Measurements from ENCODE around the gene LBHD1.
A peak's percentile ranks its signal among the peaks of the same experiment; 100 is the strongest.
"Not testable (repeated sequence)": the region's sequence is repeated elsewhere in the genome, so short reads cannot be mapped to it uniquely, and the experiment has no call there.

The LBHD1 gene

DNA sequence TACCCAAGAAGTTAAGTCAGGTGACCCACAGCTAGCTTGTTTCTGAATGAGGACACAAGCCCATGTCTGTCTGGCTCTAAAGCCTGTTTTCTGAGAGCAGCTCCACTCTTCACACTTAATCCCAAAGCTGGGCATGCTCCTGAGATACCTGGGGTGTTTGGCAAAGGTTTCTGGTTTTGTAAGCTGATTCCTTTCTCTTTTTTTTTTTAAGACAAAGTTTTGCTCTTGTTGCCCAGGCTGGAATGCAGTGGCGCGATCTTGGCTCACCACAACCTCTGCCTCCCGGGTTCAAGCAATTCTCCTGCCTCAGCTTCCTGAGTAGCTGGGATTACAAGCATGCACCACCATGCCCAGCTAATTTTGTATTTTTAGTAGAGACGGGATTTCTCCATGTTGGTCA lies 21.6 kb upstream of the LBHD1 start:
- not testable (repeated sequence) for DNase-seq (ENCODE audit: low read depth)

DNA sequence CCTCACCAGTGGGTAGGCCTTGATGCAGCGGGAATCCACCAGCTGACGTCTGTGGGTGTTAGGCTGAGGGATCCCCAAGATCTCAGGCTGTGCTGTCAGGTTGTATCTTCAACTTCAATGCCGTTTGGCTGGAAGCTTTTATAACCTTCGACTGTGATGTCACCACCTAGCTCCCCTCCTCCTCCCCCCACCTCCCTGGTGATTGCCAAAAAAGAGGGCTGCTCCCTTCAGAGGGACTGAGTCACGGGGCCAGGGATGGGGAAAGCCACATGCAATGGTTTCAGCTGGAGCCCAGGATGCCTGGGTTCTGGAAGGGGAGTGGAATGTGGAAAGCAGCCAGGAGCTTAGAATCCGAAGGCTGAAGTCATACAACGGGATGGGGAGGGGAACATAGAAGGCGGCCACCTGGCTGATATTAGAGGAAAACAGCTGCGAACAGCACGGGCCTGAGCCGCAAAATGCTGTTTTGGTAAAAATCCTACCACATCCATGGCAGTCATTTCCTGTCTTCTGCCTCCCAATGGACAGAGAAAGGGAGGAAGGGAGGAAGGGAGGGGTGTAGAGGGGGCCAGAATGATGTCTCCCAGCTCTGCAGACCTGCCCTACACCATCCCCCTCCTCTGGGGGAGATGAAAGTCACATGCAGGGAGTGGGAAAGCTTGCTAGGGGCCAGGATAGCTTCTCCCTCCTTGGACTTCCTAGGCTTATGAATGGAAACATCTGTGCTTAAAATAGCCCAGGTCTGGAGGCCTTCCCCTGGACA lies 17.5 kb upstream of the LBHD1 start, which contains the start of gene LRRN4CL:
LRRN4CL (minus strand) TSS at position 110 of the 763 bp plus-strand sequence. CDS start 1,022 bp downstream, outside the sequence.
- no peak for DNase-seq (ENCODE audit: low read depth)

DNA sequence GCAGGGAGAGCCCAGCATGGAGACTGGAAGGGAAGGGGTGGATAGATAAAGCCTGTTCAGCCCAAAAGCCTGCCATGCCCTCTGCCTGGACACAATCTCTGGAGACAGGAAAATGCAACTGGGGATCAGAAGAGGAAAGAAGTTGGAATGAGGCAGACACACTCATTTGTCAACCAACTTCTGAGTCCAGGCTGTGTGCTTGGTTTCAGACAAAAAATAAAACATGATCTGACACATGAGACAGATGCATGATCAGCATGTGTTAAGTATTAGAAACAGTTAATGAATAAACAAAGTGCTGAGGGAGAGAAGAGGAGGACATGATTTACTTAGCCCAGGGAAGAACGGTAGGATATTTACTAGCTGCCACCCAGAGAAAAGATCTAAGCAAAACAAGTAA lies 16.4 kb upstream of the LBHD1 start:
- DNase-seq (ENCODE audit: low read depth) = no peak

DNA sequence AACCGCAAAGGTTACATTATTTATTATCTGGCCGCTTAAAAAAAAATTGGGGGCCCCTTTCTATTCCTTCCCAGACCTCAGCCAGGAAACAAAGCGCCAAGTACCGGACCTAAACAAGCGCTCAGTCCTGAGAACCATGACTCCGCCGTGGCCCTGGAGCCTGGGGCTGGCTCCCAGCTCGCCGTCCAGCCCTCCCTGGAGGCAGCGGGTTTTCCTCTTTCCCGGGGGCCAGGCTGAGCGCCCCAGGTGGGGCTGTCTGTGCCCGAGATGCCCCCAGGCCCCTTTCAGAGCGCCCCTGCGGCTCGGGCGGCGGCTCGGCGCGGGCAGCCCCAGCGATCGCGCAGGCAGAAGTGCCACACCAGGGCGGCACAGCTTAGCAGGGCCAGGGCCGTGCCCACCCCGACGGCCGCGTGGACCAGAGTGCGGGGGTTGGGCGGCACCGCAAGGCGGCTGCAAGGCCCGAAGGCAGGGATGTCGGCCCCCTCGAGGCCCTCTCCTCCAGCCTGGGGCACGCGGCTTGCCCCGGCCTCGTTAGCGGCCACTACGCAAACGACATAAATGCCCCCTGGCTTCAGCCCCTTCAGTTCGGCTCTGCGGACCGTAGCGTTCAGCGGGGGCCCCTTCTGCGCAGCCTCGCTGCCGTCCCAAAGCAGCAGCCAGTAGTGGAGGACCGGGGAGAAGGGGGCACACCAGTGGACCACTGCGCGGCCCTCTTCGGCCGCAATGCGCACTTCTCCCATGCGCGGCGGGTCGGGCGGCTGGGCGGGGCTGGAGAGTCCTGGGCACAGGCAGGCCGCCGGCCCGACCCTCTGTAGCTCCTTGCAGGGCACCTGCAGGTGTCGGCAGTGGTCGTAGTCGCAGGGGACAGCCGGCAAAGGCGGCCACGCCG lies 15.7 kb upstream of the LBHD1 start:
- no peak for DNase-seq (ENCODE audit: low read depth)

DNA sequence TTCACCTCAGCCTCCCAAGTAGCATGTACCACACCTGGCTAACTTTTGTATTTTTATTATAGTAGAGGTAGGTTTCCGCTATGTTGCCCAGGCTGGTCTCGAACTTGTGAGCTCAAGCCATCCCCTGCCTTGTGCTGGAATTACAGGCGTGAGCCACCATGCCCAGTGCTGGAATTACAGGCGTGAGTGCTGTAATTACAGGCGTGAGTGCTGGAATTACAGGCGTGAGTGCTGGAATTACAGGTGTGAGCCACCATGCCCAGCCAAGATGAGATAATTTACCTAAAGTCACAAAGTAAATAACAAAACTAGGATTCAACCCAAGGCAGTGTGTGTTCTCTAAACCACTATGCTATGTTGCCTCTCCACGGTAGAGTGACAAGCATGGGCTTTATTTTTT lies 10.5 kb upstream of the LBHD1 start:
- DNase-seq (ENCODE audit: low read depth) = no peak

DNA sequence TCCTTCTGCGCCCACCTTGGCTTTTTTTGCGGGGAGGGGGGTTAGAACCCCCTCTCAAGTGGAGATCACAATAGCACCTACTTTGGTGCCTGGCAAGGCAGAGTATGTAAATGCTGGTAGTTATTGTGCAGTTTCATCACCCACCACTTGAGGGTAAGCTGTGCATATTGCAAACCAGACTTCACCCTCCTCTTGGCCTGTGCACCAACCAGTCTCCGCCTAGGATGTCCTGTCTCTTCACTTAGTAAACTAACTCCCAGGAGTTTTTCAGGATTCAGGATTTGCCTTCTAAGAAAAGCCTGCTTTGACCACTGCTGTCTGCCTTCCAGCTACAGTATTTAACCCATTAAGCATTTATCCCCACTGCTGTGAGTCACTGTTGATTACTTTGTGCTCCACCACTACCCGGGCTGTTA lies 8.8 kb upstream of the LBHD1 start:
- DNase-seq (ENCODE audit: low read depth) = no peak

DNA sequence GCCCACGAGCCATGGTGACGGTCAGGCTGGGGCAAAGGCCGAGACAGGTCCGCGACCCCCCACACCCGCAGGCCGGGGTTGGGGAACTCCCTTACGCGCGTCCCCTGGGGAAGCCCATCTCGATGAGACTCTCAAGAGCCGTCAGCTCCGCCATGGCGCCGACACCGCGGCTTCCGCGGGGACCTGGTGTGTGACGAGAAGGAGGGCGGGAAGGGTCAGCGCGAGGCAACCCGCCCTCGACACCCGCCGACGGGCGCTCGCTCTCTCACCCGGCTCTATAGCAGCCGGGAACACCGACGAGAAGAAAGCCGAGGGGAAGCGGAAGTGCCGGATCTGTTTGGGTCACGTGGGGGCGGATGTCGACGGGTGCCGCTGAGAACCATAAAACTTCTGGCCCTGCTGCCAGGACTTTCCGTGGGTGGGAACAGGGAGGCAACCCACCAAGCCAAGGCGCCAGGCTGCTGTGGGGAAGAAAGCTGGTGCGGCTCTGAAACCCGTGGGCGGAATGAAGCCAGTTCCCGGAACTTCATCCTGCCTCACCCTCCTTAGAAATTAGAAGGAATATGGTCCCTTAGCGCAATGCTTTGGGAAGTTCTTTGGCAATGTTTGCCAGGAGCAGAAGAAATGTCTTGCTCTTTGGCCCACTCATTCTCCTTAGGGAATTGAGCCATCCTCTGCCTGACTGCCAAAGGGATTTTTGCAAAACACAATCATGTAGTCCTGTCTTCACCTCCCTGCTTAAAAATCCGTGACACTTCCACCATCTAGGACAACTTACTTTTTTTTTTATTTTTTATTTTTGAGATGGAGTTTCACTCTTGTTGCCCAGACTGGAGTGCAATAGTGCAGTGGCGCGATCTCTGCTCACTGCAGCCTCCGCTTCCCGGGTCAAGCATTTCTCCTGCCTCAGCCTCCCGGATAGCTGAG lies 7.0 kb upstream of the LBHD1 start, which contains the start of gene UBXN1:
UBXN1 (minus strand) TSS at position 304 of the 927 bp plus-strand sequence; CDS start at position 154, 150 bp downstream.
- DNase-seq (ENCODE audit: low read depth) = peak; percentile 77

DNA sequence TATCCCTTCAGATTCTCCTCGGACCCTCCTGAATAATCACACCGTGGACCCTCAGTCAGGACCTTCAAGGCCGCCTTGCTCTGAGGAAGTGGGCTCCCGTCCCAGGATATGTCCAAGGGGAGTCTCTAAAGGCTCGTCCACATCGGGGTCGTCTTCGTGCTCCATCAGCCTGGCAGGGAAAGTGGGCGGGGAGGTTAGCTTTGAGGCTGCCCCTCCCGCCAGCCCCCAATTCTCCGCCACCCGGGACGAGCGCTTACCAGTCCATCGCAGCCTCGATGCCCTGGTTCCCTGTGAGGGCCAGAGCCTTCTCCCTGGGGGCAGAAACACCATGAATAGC lies 6.3 kb upstream of the LBHD1 start:
- DNase-seq (ENCODE audit: low read depth) = no peak

DNA sequence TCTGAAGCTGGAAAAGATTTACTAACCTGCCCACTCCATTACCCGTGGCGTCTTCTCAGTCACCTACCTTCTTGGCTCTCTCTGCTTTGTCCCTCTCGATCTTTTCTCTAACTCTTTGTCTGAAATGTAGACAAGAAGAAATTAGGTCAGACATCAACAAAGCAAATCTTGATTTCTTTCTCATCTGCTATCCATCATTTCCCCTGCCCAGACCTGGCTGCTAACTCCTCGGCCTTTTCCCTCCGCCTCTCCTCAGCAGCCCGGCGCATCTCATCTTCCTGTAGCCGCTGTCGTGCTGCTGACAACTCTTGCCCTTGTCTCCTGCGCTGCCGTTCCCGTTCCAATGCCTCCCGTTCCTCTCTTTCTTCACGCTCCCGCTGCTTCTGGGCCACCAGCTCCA lies 5.6 kb upstream of the LBHD1 start:
- DNase-seq (ENCODE audit: low read depth) = no peak

DNA sequence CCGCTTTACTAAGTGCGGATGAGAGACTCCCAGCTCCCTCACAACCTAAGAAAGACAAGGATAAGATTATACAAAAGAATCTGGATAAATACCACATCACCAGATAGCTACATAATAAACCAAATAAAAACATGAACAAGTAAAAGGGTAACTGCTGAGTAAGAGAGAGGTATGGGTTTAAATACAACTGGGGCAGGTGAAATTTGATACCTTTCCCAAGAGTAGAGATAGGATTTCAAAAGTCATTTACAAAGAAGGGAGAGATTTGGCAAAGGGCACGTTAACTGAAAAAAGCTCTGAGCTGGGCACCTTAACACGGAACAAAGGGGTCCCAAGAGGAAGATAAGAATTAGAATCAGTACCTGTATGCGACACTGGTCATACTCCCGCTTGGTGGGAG lies 5.1 kb upstream of the LBHD1 start:
- DNase-seq (ENCODE audit: low read depth) = no peak

DNA sequence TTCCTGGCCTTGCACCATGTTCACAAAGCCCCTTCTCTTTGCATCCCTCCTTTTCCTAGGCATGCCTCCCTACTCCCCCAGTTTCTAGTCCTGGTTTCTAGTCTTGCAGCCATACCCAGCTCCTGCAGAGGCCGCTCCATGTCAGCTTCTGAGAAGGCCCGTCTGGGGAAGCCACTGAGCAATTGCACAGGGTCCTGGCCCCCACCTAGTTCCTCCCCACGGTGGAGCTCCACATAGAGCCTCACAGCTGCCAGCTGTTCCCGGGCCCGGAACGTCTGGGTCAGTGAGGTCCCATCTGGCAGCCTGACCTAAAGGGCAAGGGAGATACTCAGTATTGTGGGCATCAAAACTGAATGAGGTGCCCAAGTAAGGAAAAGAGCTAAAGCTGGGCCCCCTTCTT lies 4.6 kb upstream of the LBHD1 start:
- DNase-seq (ENCODE audit: low read depth) = no peak

DNA sequence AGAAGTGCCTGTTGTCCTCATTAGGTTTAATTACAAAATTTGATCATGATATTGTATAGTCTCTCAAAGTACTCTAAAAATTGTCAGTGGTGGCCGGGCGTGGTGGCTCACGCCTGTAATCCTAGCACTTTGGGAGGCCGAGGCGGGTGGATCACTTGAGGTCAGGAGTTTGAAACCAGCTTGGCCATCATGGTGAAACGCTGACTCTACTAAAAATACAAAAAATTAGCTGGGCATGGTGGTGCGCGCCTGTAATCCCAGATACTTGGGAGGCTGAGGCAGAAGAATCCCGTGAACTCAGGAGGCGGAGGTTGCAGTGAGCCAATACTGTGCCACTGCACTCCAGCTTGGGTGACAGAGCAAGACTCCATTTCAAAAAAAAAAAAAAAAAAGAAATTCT lies 3.3 kb upstream of the LBHD1 start:
- not testable (repeated sequence) for DNase-seq (ENCODE audit: low read depth)

DNA sequence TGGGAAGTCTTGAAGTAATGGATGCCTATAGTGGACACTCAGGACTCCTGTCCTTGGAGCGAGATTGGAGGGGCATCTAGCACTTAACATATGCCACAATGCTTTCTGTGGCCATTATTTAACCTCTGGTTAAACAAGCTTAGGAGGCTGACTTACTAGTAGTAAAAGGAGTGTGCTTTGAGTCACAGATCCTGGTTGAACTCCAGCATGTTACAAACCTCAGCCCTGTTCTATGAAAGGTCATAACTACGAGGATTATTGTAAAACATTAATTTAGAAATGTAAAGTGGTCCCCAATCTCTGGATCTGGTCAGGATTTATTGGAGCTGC lies 1.1 kb upstream of the LBHD1 start:
- no peak for DNase-seq (ENCODE audit: low read depth)

DNA sequence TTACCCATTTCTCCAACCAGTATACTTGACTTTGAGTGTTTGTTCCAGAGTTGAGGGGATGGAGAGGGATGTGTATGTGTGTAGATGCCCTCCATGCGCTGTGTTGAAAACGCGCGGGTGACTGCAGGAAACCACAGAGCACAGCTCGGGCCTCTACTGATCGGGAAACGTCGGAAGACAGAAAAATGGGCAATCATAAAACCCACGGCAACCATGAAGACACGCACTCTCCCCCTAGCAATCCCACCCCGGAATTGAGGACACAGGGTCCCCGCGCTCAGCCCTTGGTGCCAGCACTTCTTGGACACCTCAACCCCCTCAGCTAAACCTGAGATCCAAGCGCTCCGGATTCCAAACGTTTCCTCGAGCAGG lies 845 bp downstream of the LBHD1 start:
- DNase-seq (ENCODE audit: low read depth) = no peak

DNA sequence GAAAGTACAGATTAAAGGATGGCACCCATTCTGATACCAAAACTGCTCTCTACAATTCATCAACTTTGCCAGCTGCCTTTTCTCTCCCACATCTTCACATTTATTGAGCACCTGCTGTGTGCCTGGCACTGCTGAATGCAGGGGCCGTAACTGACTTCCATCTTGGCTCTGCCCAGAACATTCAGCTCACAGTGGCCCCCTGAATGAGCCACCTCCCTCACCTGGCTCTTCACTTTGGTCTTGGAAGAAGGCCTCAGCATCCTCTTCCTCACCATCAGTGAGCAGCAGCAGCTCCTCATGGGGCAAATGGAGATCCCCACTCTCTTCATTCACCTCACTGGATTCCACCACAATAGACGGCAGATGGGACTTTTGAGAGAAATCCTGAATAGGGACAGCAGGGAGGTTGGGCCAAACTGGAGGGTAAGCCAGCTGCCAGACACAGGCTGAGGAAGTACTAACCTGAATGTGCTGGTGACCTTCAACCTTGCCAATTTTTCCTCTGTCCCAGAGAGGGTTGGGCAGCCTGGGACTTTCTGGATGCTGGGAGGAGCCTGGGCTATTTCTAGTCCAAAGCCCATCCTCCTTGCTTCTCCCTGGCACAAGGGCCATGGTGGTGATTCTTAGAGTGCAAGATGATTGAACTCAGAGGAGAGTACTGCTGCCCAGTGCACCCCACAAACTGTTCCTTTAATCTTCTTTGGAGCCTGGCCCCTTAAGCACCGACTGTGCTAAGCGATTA lies 2.5 kb downstream of the LBHD1 start:
- no peak for DNase-seq (ENCODE audit: low read depth)

DNA sequence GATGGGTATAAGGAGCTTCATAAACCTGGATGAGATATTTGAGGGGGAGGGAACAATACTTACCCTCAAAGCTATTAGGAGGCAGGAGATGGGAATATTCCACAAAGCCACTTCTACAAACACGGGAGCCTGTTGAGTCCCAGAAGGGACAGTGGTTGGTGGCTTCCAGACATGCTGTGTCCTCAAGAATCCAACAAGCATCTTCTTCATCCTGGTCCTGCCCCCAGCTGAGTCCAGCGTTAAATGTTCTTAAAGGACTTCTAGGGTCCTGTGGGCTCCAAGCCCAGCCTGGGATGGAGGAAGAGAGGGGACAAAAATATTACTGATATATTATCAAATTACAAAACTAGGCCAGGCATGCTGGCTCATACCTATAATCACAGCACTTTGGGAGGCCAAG lies 4.6 kb downstream of the LBHD1 start:
- no peak for DNase-seq (ENCODE audit: low read depth)

DNA sequence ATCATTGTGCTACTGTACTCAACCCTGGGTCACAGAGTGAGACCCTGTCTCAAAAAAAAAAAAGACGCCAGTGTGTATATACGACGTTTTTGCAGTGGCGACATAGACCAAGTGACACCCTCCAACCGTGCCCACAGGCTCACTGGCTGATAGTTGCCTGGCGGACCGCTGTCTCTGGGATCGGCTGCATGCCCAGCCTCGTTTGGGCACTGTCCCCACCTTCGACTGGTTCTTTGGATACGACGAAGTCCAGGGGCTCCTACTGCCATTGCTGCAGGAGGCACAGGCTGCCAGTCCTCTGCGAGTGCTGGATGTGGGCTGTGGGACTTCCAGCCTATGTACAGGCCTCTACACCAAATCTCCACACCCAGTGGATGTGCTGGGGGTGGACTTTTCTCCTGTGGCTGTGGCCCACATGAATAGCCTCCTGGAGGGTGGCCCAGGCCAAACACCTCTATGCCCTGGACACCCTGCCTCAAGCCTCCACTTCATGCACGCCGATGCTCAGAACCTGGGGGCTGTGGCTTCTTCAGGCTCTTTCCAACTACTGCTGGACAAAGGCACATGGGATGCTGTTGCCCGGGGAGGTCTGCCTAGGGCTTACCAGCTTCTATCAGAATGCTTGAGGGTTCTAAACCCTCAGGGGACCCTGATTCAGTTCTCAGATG lies 5.7 kb downstream of the LBHD1 start:
- DNase-seq (ENCODE audit: low read depth) = no peak

DNA sequence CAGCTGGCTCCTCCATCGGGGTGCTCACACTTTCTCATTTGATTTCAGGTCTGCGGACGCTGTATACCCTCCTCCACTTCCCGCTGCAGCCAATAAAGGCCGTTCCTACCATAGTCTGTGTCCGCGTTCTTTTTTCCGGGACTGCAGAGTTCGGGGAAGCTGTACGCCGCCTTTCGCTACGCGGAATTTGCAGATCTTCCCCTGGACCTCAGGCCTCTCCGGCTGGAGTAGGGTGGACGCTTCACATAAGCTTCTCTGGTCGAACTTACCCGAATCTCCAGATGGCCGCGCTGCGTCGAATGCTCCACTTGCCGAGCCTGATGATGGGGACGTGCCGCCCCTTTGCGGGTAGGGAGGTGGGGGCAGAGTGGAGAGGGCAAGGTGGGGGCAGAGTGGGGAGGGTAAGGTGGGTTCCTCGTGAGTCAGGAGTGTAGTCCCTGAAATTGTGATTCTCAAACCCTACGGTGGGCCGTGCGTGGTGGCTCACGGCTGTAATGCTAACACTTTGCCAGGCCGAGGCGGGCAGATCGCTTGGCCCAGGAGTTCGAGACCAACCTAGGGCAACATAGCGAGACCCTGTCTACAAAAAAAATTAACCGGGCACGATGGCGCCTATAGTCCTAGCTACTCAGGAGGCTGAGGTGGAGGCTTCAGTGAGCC lies 6.3 kb downstream of the LBHD1 start:
- DNase-seq (ENCODE audit: low read depth) = peak; percentile 67

DNA sequence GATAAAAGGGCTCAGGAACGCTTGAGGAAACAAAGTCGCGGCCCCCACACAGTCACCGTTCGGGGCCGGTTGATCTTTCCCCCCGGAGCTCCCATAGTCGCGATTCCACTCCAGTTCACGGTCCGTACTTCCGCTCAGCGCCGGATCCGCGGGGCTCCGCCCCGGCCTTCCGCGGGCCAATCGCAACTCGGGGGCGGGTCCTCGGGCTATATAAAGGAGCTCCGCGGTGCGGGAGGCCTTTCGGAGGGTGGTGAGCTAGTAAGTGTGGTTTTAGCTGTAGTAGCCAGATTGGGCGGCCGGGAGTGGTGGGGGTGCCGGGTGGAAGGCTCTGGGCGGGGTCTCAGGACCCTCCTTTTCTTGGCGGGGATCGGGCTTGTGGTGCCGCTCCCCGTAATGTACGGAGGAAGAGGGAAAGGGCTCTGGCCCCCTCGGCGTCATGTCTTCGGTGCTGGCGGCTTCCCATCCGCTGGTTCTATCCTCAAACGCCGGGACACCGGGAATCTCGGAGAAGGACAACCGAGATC lies 6.9 kb downstream of the LBHD1 start, which contains the start of the genes C11orf98 and CSKMT:
C11orf98 (minus strand) TSS at position 136 of the 524 bp plus-strand sequence; CDS start at position 95, 41 bp downstream.
CSKMT (plus strand) TSS at position 238 of the 524 bp plus-strand sequence. CDS start 568 bp downstream, outside the sequence.
- DNase-seq (ENCODE audit: low read depth) = peak; percentile 92
